ENCODE results near the gene RETN.

The RETN gene

GRCh38 chr19:7668842-7669241, at the start of gene RETN:
RETN (plus strand) TSS chr19:7669049; CDS start chr19:7669327, 278 bp downstream.
- no peak for DNase-seq (ENCODE audit: low read depth in 2 of 2)

GRCh38 chr19:7619671-7620441, 49.0 kb upstream of the RETN start:
- no peak for DNase-seq (ENCODE audit: low read depth in 2 of 2)

GRCh38 chr19:7620442-7621412, 48.1 kb upstream of the RETN start:
- DNase-seq (ENCODE audit: low read depth in 2 of 2): no peak

- no peak for DNase-seq (ENCODE audit: low read depth in 2 of 2)
Observed at GRCh38 chr19:7622933-7623685, 45.7 kb upstream of the RETN start.

GRCh38 chr19:7623725-7624603, 44.9 kb upstream of the RETN start:
- no peak for DNase-seq (ENCODE audit: low read depth in 2 of 2)

- no peak for DNase-seq (ENCODE audit: low read depth in 2 of 2)
Observed at GRCh38 chr19:7624810-7625209, 44.0 kb upstream of the RETN start.

- no peak for DNase-seq (ENCODE audit: low read depth in 2 of 2)
Observed at GRCh38 chr19:7625763-7626372, 43.0 kb upstream of the RETN start.

- no peak for DNase-seq (ENCODE audit: low read depth in 2 of 2)
Observed at GRCh38 chr19:7627166-7627565, 41.7 kb upstream of the RETN start.

GRCh38 chr19:7628589-7629311, 40.1 kb upstream of the RETN start:
- no peak for DNase-seq (ENCODE audit: low read depth in 2 of 2)

GRCh38 chr19:7629347-7630054, 39.3 kb upstream of the RETN start, which contains the start of the genes PET100 and XAB2:
PET100 (plus strand) TSS chr19:7629793; CDS start chr19:7629834, 41 bp downstream.
XAB2 (minus strand) TSS chr19:7629545; CDS start chr19:7629527, 18 bp downstream.
- peak; percentile 90 to 93 for DNase-seq (ENCODE audit: low read depth in 2 of 2)

- DNase-seq (ENCODE audit: low read depth in 2 of 2): no peak
Observed at GRCh38 chr19:7631577-7631976, 37.3 kb upstream of the RETN start.

- no peak for DNase-seq (ENCODE audit: low read depth in 2 of 2)
Observed at GRCh38 chr19:7632340-7633203, 36.3 kb upstream of the RETN start.

GRCh38 chr19:7633698-7634097, 35.2 kb upstream of the RETN start, which contains the start of gene PCP2:
PCP2 (minus strand) TSS chr19:7633719; CDS start chr19:7633457, 262 bp downstream.
- no peak for DNase-seq (ENCODE audit: low read depth in 2 of 2)

GRCh38 chr19:7635670-7636069, 33.2 kb upstream of the RETN start:
- DNase-seq (ENCODE audit: low read depth in 2 of 2): no peak

- DNase-seq (ENCODE audit: low read depth in 2 of 2): no peak
Observed at GRCh38 chr19:7636317-7636690, 32.5 kb upstream of the RETN start.

GRCh38 chr19:7636691-7637373, 32.0 kb upstream of the RETN start, which contains the start of gene STXBP2:
STXBP2 (plus strand) TSS chr19:7637110; CDS start chr19:7637150, 40 bp downstream.
- DNase-seq (ENCODE audit: low read depth in 2 of 2): peak; percentile 82 to 86

Data from stimulated activated CD8-positive, alpha-beta memory T cell treated with anti-CD3 and anti-CD28 coated beads, Interleukin-7, amount 100 ng/mL, for 4 hours (primary cell).